NCI-H2196 treated with DMSO at 0.1 percent for 48 hours (cell line): Measurements from ENCODE around the gene MRGPRE.
"Not testable (repeated sequence)": the region's sequence is repeated elsewhere in the genome, so short reads cannot be mapped to it uniquely, and the experiment has no call there.

Source experiments
- DNase-seq: peaks from one replicate; lab custom pipeline; 2025; ENCODE audit not compliant: unreplicated experiment; lab: John Stamatoyannopoulos, UW

Gene MRGPRE

GRCh38 chr11:3231851-3232744, at the start of gene MRGPRE:
Gene MRGPRE, minus strand, starts transcription at chr11:3232417. Its CDS starts 3,618 bp downstream, at chr11:3228799.
- peak; percentile 35 for DNase-seq

- not testable (repeated sequence) for DNase-seq
These were observed 48.9 kb upstream of the MRGPRE start for GRCh38 chr11:3281146-3281545.

- DNase-seq = not testable (repeated sequence)
These were observed 48.4 kb upstream of the MRGPRE start for GRCh38 chr11:3280662-3281061.

GRCh38 chr11:3278922-3279321, 46.7 kb upstream of the MRGPRE start:
- not testable (repeated sequence) for DNase-seq

GRCh38 chr11:3273629-3274028, 41.4 kb upstream of the MRGPRE start:
- DNase-seq = not testable (repeated sequence)

GRCh38 chr11:3262548-3262947, 30.3 kb upstream of the MRGPRE start:
- not testable (repeated sequence) for DNase-seq

GRCh38 chr11:3261831-3262230, 29.6 kb upstream of the MRGPRE start:
- not testable (repeated sequence) for DNase-seq

- DNase-seq = not testable (repeated sequence)
These were observed 25.3 kb upstream of the MRGPRE start for GRCh38 chr11:3257509-3257908.

- DNase-seq = not testable (repeated sequence)
These were observed 23.0 kb upstream of the MRGPRE start for GRCh38 chr11:3255241-3255640.

GRCh38 chr11:3254773-3255172, 22.6 kb upstream of the MRGPRE start:
- not testable (repeated sequence) for DNase-seq

- no peak for DNase-seq
These were observed 12.9 kb upstream of the MRGPRE start for GRCh38 chr11:3245071-3245470.

GRCh38 chr11:3243880-3244279, 11.7 kb upstream of the MRGPRE start:
- no peak for DNase-seq

GRCh38 chr11:3237119-3237518, 4.9 kb upstream of the MRGPRE start:
- DNase-seq = no peak

GRCh38 chr11:3234846-3235245, 2.6 kb upstream of the MRGPRE start:
- no peak for DNase-seq

- DNase-seq = no peak
These were observed 739 bp upstream of the MRGPRE start for GRCh38 chr11:3232956-3233355.

- DNase-seq = no peak
These were observed 717 bp downstream of the MRGPRE start for GRCh38 chr11:3231550-3231850.

- DNase-seq = no peak
These were observed 1.3 kb downstream of the MRGPRE start for GRCh38 chr11:3230636-3231549.

GRCh38 chr11:3229673-3230630, 2.3 kb downstream of the MRGPRE start:
- no peak for DNase-seq

- DNase-seq = no peak
These were observed 3.8 kb downstream of the MRGPRE start for GRCh38 chr11:3228445-3228829.

- DNase-seq = no peak
These were observed 4.4 kb downstream of the MRGPRE start for GRCh38 chr11:3227568-3228444.
